ENCODE measurements around the gene DNAH2. TPM values are rescaled to one million over a fixed set of nuclear protein-coding genes. Genes with fewer than 3 reads are reported as not detected.
A peak's percentile ranks its signal among the peaks of the same experiment; 100 is the strongest.

DNAH2 gene
- total and polyA plus RNA-seq, 2 of the 13 experiments (the other 11 are each of a cell fraction or from before 2014, with no cell fraction given): not detected

GRCh38 chr17:7841915-7842379 is 124.4 kb downstream of the DNAH2 start (continued):
- no peak for TF ChIP-seq SNAPC4 (CRISPR knock-in tag; IDR thresholded peaks at IDR 0.05)
- no peak for TF ChIP-seq ARNT (IDR thresholded peaks at IDR 0.05)
- TF ChIP-seq TEAD2 (CRISPR knock-in tag; IDR thresholded peaks at IDR 0.05): no peak
- TF ChIP-seq, protein P1, sequence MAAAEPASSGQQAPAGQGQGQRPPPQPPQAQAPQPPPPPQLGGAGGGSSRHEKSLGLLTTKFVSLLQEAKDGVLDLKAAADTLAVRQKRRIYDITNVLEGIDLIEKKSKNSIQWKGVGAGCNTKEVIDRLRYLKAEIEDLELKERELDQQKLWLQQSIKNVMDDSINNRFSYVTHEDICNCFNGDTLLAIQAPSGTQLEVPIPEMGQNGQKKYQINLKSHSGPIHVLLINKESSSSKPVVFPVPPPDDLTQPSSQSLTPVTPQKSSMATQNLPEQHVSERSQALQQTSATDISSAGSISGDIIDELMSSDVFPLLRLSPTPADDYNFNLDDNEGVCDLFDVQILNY (CRISPR knock-in tag; conservative IDR thresholded peaks at IDR 0.05): no peak
- TF ChIP-seq SMAD3 (CRISPR knock-in tag; IDR thresholded peaks at IDR 0.05): no peak
- no peak for TF ChIP-seq ETS1 (CRISPR knock-in tag; IDR thresholded peaks at IDR 0.05)
- no peak for TF ChIP-seq HNF1A (IDR thresholded peaks at IDR 0.05; ENCODE audit: low read depth)
- TF ChIP-seq HNF1A (CRISPR knock-in tag; IDR thresholded peaks at IDR 0.05; ENCODE audit: borderline replicate concordance): peak; percentile 24; the same call in 1 of the 2 replicates
- TF ChIP-seq ZNF260 (CRISPR knock-in tag; IDR thresholded peaks at IDR 0.05; ENCODE audit: borderline replicate concordance, low read depth): no peak
- no peak for TF ChIP-seq TOE1 (CRISPR knock-in tag; IDR thresholded peaks at IDR 0.05)
- no peak for TF ChIP-seq AHR (CRISPR knock-in tag; IDR thresholded peaks at IDR 0.05)
- TF ChIP-seq SIX1 (CRISPR knock-in tag; IDR thresholded peaks at IDR 0.05; ENCODE audit: borderline replicate concordance): no peak
- no peak for TF ChIP-seq SOX6 (IDR thresholded peaks at IDR 0.05)
- 0 out of 2 replicates have a peak, but pooled peaks have one; percentile 4 for TF ChIP-seq SOX6 (CRISPR knock-in tag; IDR thresholded peaks at IDR 0.05)
- no peak for TF ChIP-seq CENPT (CRISPR knock-in tag; IDR thresholded peaks at IDR 0.05; ENCODE audit: low read depth)
- TF ChIP-seq, protein P2, sequence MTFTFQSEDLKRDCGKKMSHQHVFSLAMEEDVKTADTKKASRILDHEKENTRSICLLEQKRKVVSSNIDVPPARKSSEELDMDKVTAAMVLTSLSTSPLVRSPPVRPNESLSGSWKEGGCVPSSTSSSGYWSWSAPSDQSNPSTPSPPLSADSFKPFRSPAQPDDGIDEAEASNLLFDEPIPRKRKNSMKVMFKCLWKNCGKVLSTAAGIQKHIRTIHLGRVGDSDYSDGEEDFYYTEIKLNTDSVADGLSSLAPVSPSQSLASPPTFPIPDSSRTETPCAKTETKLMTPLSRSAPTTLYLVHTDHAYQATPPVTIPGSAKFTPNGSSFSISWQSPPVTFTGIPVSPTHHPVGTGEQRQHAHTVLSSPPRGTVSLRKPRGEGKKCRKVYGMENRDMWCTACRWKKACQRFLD (CRISPR knock-in tag; IDR thresholded peaks at IDR 0.05; ENCODE audit: borderline replicate concordance): no peak; the same call in 1 of the 2 replicates
- no peak for TF ChIP-seq ELK4 (CRISPR knock-in tag; IDR thresholded peaks at IDR 0.05; ENCODE audit: borderline replicate concordance)
